WTC11 (cell line): Measurements from ENCODE around the gene MAP7D2.

Source experiments
- AFF4 ChIP-seq: sonication (generic); formaldehyde crosslinking; IDR thresholded peaks from 2 replicates; pipeline ENCODE4 v1.8.1; 2023; ENCODE audit warnings: mild to moderate bottlenecking, missing genetic modification reagents, borderline replicate concordance
- CREM ChIP-seq: sonication (generic); formaldehyde crosslinking; IDR thresholded peaks from 2 replicates; pipeline ENCODE4 v1.8.1; 2022; ENCODE audit warnings: mild to moderate bottlenecking, missing genetic modification reagents, moderate library complexity
- E2F1 ChIP-seq: sonication (generic); formaldehyde crosslinking; IDR thresholded peaks from 2 replicates; pipeline ENCODE4 v1.8.0; 2022; ENCODE audit warnings: mild to moderate bottlenecking, missing genetic modification reagents
- JUN ChIP-seq: sonication (generic); formaldehyde crosslinking; IDR thresholded peaks from 2 replicates; pipeline ENCODE4 v1.8.0; 2023; ENCODE audit warnings: mild to moderate bottlenecking, missing genetic modification reagents

GRCh38 chrX:20130357-20130756, 13.7 kb upstream of the MAP7D2 start:
- no peak for TF ChIP-seq JUN (CRISPR knock-in tag)
- no peak for TF ChIP-seq CREM
- TF ChIP-seq E2F1 (CRISPR knock-in tag): no peak
- TF ChIP-seq AFF4 (CRISPR knock-in tag): no peak
